ENCODE data around the gene OR11H6.
"Not testable (repeated sequence)": the region's sequence is repeated elsewhere in the genome, so short reads cannot be mapped to it uniquely, and the experiment has no call there.

Gene OR11H6

DNA sequence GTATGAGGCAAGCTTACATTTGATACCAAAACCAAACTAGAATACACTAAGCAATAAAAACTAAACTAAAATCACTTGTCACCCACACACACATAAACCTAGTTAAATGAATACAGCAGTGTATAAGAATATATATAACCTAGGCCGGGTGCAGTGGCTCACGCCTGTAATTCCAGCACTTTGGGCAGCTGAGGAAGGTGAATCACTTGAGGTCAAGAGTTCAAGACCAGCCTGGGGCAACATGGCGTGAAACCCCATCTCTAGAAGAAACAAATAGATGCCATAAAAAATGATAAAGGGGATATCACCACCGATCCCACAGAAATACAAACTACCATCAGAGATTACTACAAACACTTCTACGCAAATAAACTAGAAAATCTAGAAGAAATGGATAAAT lies 40.9 kb downstream of the OR11H6 start:
- not testable (repeated sequence) for DNase-seq

DNA sequence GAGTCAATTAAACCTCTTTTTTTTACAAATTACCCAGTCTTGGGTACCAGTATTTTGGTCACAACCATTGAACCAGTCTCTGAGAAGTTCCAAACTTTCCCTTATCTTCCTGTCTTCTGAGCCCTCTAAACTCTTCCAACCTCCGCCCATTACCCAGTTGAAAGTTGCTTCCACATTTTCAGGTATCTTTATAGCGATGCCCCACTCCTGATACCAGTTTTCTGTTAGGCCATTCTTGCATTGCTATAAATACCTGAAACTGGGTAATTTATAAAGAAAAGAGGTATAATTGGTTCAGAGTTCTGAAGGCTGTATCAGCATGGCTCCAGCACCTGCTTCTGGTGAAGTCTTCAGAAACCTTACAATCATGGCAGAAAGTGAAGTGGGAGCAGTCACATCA lies 50.6 kb downstream of the OR11H6 start:
- DNase-seq: no peak
